ENCODE data around the gene A3GALT2.

The A3GALT2 gene

DNA sequence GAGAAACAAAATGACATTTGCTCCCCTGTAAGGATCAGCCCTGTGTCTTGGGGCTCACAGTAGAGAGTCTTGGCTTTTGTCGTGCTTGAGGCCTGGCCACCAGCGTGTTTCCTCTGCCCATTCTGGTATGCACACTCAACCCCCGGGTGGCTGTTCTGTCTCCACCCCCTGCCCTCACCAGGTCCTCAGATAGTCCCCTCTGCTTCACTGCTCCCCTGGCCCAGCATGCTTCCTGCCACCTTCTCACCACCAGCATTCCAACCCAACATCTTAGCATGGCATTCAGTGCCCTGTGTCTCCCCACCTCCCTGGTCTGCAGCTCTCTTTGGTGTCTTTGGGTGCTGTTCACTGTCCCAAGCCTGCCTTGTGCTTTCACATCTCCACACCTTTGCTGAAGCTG, 48.4 kb downstream of the A3GALT2 start:
- no peak for DNase-seq (ENCODE audit: low read depth, low spot score)

- DNase-seq (ENCODE audit: low read depth, low spot score) = no peak
These were observed 49.0 kb downstream of the A3GALT2 start for GRCh38 chr1:33271666-33272505.

- no peak for DNase-seq (ENCODE audit: low read depth, low spot score)
These were observed 50.0 kb downstream of the A3GALT2 start for GRCh38 chr1:33270808-33271465.

- DNase-seq (ENCODE audit: low read depth, low spot score) = no peak
These were observed 50.5 kb downstream of the A3GALT2 start for GRCh38 chr1:33270379-33270778.

DNA sequence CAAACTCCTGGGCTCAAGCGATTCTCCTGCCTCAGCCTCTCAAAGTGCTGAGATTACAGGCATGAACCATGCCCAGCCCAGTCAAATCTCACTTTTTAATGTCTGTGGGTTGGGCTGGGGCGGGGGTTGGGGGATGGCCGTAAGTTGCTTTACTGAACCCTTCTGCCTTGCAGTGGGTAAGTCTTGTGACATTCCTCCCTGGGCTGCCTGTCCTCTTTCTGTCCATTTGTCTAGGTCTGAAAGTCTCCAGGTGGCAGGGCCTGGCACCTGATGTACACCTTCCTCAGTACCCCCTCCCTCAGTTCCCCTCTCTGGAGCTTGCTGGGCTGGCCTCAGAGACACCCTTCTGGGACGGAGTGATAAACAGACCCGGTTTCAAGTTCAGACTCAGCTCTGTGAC, 51.3 kb downstream of the A3GALT2 start:
- DNase-seq (ENCODE audit: low read depth, low spot score) = no peak

DNA sequence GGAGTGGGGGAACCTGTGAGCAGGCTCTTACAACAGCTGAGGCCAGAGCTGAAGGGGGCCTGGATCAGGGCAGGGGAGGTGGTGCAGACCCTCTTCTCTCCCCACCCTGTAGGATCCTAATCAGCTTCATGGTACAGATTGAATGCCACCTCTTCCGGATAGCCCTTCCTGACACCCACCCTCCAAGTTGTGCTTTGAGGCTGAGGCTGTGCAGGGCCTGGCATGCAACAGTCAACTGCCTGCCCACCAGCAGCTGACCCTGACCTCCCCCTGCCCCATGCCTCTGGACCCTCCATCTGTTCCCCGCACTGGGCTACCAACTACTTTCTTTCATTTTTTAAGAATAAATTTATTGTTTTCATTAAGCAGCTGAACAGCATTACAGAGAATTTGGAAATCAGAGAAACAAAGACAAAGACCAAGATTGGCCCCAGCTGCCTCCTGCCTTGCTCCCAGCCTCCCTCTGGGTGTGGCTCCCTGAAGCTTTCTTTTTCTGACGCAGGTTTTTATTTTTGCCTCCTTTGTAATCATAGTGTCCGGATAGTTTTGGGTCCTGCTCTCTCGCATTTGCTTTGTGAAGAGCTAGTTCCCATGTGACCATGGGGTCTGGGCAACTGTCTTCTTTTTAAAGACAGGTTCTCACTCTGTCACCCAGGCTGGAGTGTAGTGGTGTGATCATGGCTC, 51.8 kb downstream of the A3GALT2 start:
- DNase-seq (ENCODE audit: low read depth, low spot score) = no peak

GRCh38 chr1:33268457-33268856, 52.4 kb downstream of the A3GALT2 start:
- no peak for DNase-seq (ENCODE audit: low read depth, low spot score)

GRCh38 chr1:33267468-33268205, 53.3 kb downstream of the A3GALT2 start:
- no peak for DNase-seq (ENCODE audit: low read depth, low spot score)

GRCh38 chr1:33266766-33267165, 54.1 kb downstream of the A3GALT2 start:
- no peak for DNase-seq (ENCODE audit: low read depth, low spot score)

- DNase-seq (ENCODE audit: low read depth, low spot score) = no peak
These were observed 54.9 kb downstream of the A3GALT2 start for GRCh38 chr1:33265780-33266605.

GRCh38 chr1:33263890-33264504, 56.9 kb downstream of the A3GALT2 start:
- no peak for DNase-seq (ENCODE audit: low read depth, low spot score)

GRCh38 chr1:33261344-33261743, 59.6 kb downstream of the A3GALT2 start:
- DNase-seq (ENCODE audit: low read depth, low spot score) = peak; percentile 53

- no peak for DNase-seq (ENCODE audit: low read depth, low spot score)
These were observed 60.5 kb downstream of the A3GALT2 start for GRCh38 chr1:33260439-33260838.

DNA sequence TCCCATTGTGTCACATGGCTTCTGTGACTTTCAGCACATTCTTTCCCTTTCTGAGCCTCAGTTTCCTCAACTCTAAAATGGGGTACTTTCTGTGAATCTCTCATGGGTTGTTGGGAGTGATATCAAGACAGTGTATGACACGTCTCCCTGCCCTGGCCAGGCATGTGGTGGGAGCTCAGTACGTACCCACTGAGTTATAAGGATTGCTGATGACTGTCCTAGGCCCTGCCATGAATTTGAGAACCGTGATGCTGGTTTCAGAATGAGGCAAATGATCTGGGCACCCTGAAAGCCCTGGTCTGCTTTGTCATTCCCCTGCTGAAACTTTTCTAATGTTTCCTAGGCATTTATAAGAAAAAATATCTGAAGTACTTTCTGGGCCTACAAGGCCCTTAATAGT, 61.0 kb downstream of the A3GALT2 start:
- no peak for DNase-seq (ENCODE audit: low read depth, low spot score)

DNA sequence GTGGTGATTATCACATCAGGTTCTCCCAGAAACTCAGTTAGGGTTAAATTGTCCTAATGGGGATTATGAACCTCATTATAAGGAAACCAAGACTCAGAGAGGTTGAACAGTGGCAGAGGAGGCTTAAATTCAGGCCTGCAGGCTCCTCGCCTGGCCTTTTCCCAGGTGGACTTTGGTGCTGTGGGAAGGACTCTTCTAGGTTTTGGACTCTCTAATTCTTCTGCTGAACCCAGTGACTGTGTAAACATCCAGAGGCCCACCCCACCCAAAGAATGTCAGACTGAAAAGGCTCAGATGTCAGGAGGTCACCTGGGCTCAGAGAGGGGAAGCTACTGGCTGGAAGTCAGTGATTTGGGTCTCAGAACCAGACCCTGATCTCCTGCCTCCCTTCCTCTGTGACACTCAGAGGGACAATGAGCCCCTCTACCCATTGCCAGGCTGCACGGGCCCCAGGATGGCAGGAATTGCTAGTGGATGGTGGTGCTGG, 62.1 kb downstream of the A3GALT2 start:
- DNase-seq (ENCODE audit: low read depth, low spot score) = no peak

DNA sequence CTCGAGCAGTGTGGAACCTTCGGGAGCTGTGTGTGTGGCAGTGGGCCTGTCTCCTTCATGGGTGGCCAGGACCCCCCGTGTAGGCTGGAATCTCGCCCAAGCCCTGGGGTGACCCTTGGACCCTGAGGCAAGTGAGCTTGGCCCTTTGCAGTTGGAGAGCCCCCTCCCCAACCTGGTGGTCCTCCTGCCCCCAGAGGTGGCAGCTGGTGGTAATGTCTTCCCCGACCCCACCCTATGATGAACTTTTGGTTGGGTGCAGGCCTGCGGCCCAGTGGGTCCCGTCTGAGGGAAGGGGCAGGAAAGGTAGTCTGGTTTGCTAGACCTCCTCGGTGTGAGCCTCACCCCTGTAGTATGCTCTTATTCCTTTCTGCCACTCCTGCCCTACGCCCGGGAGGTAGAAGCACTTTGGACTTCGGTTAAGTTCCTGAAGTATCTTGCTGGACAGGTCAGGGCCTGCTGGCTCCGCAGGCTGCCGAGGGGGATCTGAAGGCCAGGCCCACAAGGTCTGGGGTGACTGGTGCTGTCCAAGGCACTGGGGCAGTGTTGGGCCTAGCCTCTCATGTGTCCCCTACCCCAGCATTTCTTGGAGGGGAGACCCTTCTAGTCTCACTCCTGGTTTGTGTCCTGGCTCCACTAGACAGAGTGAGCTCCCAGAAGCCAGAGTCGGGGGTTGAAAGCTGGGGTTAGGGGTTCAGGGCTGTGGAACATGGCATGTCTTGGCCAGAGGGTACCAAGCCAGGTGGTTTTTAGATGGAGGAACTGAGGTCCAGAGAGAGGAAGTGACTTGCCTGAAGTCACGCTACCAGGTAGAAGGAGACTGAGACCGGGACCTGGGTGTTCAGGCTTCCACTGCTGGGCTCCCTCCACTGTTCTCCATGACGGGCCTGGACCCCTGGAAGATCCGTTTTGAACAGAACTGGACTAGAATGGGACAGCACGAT, 62.9 kb downstream of the A3GALT2 start:
- peak; percentile 17 for DNase-seq (ENCODE audit: low read depth, low spot score)

GRCh38 chr1:33257207-33257771, 63.6 kb downstream of the A3GALT2 start:
- DNase-seq (ENCODE audit: low read depth, low spot score) = no peak
